Pancreas (tissue), 10 donors: ENCODE measurements around the gene PMVK. TPM values are rescaled to one million over a fixed set of nuclear protein-coding genes. Genes with fewer than 3 reads are reported as not detected.

Experiments used
- ATAC-seq, 4 donors: fragments of 200-7000 bp; cut with Tn5 transposase; one replicate each; pipeline versions ENCODE4 v1.8.0 to v1.9.1; 2020; ENCODE audit warnings: mild to moderate bottlenecking in 4 of 4, moderate library complexity in 4 of 4
- DNase-seq, 6 donors: peaks; one replicate each; pipeline ENCODE4 v3.0.0-alpha.2; 2020
- FAIRE-seq: peaks from 2 replicates; lab custom pipeline; 2012; peaks lifted over from hg19 to GRCh38; lab: Jason Lieb, UNC
- H3K27ac ChIP-seq, 4 donors: fragments of 200-600 bp; sonication (generic); 1 replicate in 3 of 4; 2 replicates in 1 of 4; pipeline versions ENCODE4 v1.5.0 to v1.8.0; 2020
- H3K27me3 ChIP-seq, 4 donors: fragments of 200-600 bp; one replicate each; pipeline ENCODE4 v1.8.0; 2021
- H3K36me3 ChIP-seq, 3 donors: fragments of 200-600 bp; sonication (generic) in 1 of 3; one replicate each; pipeline versions ENCODE4 v1.5.0 to v1.8.0; 2020 to 2021
- H3K4me1 ChIP-seq, 3 donors: fragments of 200-600 bp; one replicate each; pipeline ENCODE4 v1.8.0; 2021
- H3K4me3 ChIP-seq, 4 donors: fragments of 200-600 bp; sonication (generic) in 2 of 4; one replicate each; pipeline versions ENCODE4 v1.5.0 to v1.8.0; 2020 to 2021
- H3K9me3 ChIP-seq, 4 donors: fragments of 200-600 bp; one replicate each; pipeline ENCODE4 v1.8.0; 2021
- WGBS, 2 donors: extraction: QIAGEN DNeasy Blood & Tissue Kit; methylation state at CpG; one replicate each; pipeline ENCODE4 v1.1.7; 2013; 5-methylcytosine and 5-hydroxymethylcytosine counted together
- intact Hi-C, 3 donors: fragments of 100-400 bp; cut with DNase I; formaldehyde crosslinking; loops; one replicate each; pipeline versions ENCODE4 v1.11.1 to v1.14.2; 2022
- polyA plus RNA-seq, 2 donors: library from polyadenylated mRNA; stranded (reverse); fragments of 200-250 nt; gene quantifications; one replicate each; pipeline ENCODE4 v1.2.3, GENCODE V29; 2013
- total RNA-seq, 6 donors: library from RNA; stranded (reverse); fragmentation: NEBNext Ultra II Directional in 4 of 6; extraction: Animal tissue kit (Norgen Biotek cat#: 25700) in 4 of 6; gene quantifications; one replicate each; pipeline versions ENCODE4 v1.2.1 to v1.2.4, GENCODE V29; 2021 to 2023
- TF ChIP-seq, protein P1 (sequence below), 4 donors: fragments of 200-600 bp; sonication (generic) in 3 of 4; IDR thresholded peaks; one replicate each; pipeline versions ENCODE4 v1.5.0 to v1.8.0; 2021; ENCODE audit warnings: antibody characterized with exemption in 4 of 4
- donor health status: healthy with polysubstance abuse.
- donor health status: DM: no; HTN: no; CAD: no; lungs with moderate emphysema.
- donor health status: DM: no; HTN: no; CAD: no.
- donor health status: control.
- donor health status: control.
- donor health status: Bipolar disorder and iron deficiency.
- donor health status: DM: yes; HTN: yes; CAD: no.
- donor health status: DM: no; HTN: no; CAD: no.
- donor health status: DM: no; HTN: no; CAD: no.
- donor health status: DM: yes; HTN: yes; CAD: no.

The PMVK gene
- total and polyA plus RNA-seq, 8 donors: 12.4 to 32.4 (median 16.8) TPM

DNA sequence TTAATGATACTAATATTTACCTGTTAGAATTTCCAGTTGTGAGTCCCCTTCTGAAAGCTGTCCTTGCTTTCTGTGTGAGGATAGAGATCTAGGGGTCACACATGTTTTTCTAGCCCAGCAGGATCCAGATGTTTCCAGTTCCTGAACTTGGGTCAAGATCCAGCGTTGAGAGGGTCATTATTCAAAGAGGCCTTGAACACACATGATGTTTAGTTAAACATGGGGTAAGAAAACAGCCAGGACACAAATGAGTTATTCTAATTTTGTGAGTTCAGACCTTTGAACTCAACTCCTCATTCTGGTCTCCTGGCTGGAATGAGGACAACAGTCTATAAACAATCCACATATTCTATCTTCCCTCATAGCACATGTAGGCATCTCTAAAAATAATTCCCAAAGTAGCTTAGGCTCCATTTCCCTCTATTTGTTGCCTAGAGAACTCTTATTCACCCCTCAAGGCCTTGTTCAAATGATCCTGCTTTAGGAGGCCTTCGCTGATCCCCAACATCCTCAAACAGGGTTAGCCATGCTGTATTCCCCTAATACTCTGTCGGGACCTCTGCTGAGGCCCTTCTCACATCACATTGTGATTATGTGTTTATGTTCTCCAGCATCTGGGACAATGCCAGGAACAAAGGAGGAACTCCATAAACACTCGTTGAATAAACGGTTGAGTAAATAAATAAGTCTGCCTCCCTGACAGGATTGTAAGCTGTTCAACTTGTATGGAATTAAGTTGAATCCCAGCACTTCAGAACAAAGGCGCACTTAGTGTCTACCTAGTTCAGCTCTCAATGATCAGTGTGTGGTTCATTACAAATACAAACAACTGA lies 51.4 kb downstream of the PMVK start:
- intact Hi-C loops: loop anchor here in 2 of 3 donors (10.0 kb wide), 2 partner anchors 320 to 330 kb away; partner anchors contain the start of genes CHRNB2 (in 1 of the 2) and UBE2Q1 (in 1 of the 2)
- no peak overlapping the region for H3K27ac ChIP-seq
- TF ChIP-seq, protein P1, sequence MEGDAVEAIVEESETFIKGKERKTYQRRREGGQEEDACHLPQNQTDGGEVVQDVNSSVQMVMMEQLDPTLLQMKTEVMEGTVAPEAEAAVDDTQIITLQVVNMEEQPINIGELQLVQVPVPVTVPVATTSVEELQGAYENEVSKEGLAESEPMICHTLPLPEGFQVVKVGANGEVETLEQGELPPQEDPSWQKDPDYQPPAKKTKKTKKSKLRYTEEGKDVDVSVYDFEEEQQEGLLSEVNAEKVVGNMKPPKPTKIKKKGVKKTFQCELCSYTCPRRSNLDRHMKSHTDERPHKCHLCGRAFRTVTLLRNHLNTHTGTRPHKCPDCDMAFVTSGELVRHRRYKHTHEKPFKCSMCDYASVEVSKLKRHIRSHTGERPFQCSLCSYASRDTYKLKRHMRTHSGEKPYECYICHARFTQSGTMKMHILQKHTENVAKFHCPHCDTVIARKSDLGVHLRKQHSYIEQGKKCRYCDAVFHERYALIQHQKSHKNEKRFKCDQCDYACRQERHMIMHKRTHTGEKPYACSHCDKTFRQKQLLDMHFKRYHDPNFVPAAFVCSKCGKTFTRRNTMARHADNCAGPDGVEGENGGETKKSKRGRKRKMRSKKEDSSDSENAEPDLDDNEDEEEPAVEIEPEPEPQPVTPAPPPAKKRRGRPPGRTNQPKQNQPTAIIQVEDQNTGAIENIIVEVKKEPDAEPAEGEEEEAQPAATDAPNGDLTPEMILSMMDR (IDR thresholded peaks at IDR 0.05): no peak
- FAIRE-seq (no peak), ATAC-seq (no peak), DNase-seq (no peak)
- no peaks in the 10 kb centered on the region for H3K36me3 ChIP-seq
- H3K4me3 ChIP-seq: no peak overlapping the region
- H3K4me1 ChIP-seq: no peaks in the 10 kb centered on the region
- H3K27me3 ChIP-seq: no peaks in the 10 kb centered on the region
- H3K9me3 ChIP-seq: no peaks in the 10 kb centered on the region
- WGBS, 2 donors: 60 to 63% methylated on average over 6 of the region's 6 CpGs

DNA sequence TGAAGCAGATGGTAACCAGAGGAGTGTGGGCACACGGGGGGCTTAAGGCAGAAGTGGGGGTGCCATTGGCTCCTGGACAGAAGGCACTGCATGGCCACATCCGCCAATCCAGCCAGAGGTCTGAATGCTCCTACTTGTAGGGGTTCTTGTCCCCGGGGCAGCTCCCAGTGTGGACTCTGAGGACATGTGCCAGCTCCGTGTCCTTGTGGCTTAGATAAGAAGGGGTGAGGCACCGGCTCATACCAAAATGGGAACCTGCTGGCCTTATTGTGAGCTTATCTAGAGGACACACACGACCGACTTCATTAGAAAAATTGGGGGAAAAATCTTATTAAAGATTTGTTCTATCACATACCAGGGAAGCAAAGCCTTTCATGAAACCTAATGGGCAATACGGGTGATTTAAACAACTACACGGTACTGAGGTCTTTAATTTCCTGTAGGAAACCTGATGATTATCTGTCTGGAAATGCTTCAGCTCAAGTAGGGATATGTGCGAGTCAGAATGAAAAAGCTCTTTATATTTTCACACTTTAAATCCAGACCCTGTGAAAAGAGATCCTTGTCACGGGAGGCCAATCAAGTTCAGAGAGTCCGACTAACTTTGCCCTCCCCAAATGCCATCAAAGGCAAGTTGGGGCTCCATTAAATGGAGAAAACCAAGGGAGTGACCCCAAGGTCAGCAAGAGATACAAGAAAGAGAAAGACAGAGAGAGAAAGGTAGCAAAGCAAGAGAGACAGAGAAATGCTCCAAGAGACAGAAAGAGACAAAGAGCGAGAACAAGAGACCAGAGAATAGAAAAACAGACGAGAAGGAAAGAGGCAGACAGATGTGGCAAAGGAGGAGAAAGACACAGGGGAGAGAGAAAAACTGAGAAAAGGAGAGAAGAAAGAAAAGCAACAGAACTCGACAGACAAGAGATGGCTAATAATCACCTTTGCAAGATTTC lies 52.3 kb downstream of the PMVK start:
- no peak overlapping the region for H3K27ac ChIP-seq
- DNase-seq: no peak
- intact Hi-C loops: loop anchor here in 2 of 3 donors (10.0 kb wide), 2 partner anchors 319 to 329 kb away; partner anchors contain the start of genes CHRNB2 (in 1 of the 2) and UBE2Q1 (in 1 of the 2)
- H3K4me1 ChIP-seq: no peaks in the 10 kb centered on the region
- H3K36me3 ChIP-seq: no peaks in the 10 kb centered on the region
- WGBS, 2 donors: 55 to 59% methylated on average over 15 of the region's 15 CpGs
- no peak for FAIRE-seq
- ATAC-seq: peak in 2 of 4 donors; percentile 25 to 34
- TF ChIP-seq, protein P1 (IDR thresholded peaks at IDR 0.05): no peak
- H3K27me3 ChIP-seq: no peaks in the 10 kb centered on the region
- H3K9me3 ChIP-seq: no peaks in the 10 kb centered on the region
- H3K4me3 ChIP-seq: no peak overlapping the region

DNA sequence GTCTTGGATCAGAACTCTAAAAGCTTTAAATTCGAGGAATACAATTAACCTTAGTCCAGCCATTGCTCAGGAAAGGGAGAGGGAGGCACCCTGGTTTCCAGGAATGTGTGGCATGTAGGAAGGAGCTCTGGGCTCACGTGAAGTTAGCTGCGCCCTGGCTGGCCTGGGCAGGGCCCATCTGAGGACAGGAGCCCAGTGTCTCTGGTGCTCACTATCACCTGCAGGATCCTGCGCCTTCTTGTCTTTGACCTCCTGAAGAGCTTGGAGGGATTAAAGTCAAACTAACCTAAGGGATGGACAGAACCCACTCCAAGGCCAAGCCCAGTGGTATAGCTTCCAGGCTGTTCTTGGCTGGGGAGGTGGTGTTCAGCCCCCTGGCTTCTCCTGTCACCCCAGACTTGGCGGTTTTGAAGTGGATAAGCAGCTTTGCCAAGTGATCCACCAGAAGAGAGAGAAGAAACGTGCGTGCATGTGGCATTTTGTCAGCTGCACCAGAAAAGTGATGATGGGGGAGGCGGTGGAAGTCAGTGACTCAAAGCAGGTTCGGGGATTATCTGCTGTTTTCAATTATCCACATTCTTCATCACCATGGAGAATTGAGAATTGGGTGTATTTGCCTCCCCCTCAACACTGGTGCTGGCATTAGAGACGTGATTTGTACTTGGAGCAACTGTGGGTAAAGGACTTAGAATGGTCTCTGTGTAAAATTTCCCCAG lies 54.5 kb downstream of the PMVK start:
- Histone ChIP-seq H3K27ac (no peak overlapping the region), H3K27me3 (no peaks in the 10 kb centered on the region), H3K4me1 (peaks cover 11 to 14% (median 12%) of the 10 kb centered on the region in 3 donors), H3K36me3 (no peaks in the 10 kb centered on the region), H3K4me3 (no peak overlapping the region), H3K9me3 (no peaks in the 10 kb centered on the region)
- intact Hi-C loops: loop anchor here in 2 of 3 donors (10.0 kb wide), 2 partner anchors 317 to 327 kb away; partner anchors contain the start of genes CHRNB2 (in 1 of the 2) and UBE2Q1 (in 1 of the 2)
- WGBS, 2 donors: 74 to 79% methylated on average over 10 of the region's 10 CpGs
- DNase-seq: no peak
- no peak for FAIRE-seq
- no peak for ATAC-seq
- TF ChIP-seq, protein P1 (IDR thresholded peaks at IDR 0.05): no peak

DNA sequence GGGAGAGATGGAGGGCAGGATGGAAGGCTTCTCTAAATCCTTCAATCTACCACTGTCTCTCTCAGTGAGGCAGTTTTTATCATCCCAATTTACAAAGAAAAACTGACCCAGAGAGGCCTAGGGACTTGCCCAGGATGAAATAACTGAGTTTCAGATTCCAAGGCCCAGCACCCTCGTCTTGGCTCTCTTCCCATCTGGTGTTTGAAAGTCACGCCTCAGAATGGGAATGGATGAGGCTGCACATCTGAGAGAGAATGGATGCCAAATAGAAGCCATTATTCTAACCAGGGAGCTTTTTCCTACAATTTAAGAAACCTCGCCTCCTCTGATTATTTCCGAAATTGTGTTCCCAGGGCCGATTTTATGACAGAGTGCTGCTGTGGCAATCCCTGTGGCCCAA lies 55.8 kb downstream of the PMVK start:
- H3K27ac ChIP-seq: no peak overlapping the region
- ATAC-seq (no peak), DNase-seq (no peak), FAIRE-seq (no peak)
- TF ChIP-seq, protein P1 (IDR thresholded peaks at IDR 0.05): no peak
- intact Hi-C loops: loop anchor here in 2 of 3 donors (10.0 kb wide), 2 partner anchors 316 to 326 kb away; partner anchors contain the start of genes CHRNB2 (in 1 of the 2) and UBE2Q1 (in 1 of the 2)
- H3K4me3 ChIP-seq: no peak overlapping the region
- WGBS, 2 donors: 54 to 60% methylated on average over 5 of the region's 5 CpGs
- peaks cover 14 to 19% (median 16%) of the 10 kb centered on the region in 3 donors for H3K4me1 ChIP-seq
- no peaks in the 10 kb centered on the region for H3K36me3 ChIP-seq
- no peaks in the 10 kb centered on the region for H3K27me3 ChIP-seq
- H3K9me3 ChIP-seq: no peaks in the 10 kb centered on the region
